NCI-H1105 (cell line): Measurements from ENCODE around the gene OSBPL5.
"Not testable (repeated sequence)": the region's sequence is repeated elsewhere in the genome, so short reads cannot be mapped to it uniquely, and the experiment has no call there.

Experiments used
- DNase-seq: peaks from one replicate; lab custom pipeline; 2025; lab: John Stamatoyannopoulos, UW

The OSBPL5 gene

DNA sequence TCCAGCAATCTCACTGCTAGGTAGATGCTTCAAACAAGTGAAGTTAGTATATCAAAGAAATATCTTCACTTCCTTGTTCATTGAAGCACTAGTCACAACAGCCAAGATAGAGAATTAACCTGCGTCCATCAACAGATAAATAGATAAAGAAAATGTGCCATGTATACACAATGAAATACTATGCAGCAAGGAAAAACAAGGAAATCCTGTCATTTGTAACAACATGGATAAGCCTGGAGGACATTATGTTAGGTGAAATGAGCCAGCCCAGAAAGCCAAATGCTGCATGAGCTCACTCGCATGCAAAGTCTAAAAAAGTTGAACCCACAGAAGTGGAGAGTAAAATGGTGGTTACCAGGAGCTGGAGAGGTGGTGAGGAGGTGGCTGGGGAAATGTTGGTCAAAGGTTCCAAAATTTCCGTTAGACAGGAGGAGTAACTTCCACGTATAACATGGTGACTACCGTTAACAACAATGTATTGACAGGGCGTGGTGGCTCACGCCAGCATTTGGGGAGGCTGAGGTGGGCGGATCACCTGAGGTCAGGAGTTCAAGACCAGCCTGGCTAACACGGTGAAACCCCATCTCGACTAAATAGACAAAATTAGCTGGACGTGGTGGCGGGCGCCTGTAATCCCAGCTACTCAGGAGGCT is 84.3 kb downstream of the OSBPL5 start:
- DNase-seq = no peak

DNA sequence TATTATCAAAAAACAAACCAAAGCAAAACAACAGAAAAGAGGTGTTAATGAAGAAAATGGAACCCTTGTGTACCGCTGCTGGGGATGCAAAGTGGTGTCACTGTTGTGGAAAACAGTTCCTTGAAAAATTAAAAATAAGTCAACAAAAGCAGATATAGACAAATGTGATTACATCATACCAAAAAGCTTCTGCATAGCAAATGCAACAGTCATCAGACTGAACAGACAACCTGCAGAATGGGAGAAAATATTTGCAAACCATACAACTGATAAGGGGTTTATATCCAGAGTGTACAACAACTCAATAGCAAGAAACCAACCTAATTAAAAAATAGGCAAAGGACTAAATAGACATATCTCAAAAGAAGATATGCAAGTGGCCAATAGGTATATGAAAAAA is 85.0 kb downstream of the OSBPL5 start:
- DNase-seq = no peak

DNA sequence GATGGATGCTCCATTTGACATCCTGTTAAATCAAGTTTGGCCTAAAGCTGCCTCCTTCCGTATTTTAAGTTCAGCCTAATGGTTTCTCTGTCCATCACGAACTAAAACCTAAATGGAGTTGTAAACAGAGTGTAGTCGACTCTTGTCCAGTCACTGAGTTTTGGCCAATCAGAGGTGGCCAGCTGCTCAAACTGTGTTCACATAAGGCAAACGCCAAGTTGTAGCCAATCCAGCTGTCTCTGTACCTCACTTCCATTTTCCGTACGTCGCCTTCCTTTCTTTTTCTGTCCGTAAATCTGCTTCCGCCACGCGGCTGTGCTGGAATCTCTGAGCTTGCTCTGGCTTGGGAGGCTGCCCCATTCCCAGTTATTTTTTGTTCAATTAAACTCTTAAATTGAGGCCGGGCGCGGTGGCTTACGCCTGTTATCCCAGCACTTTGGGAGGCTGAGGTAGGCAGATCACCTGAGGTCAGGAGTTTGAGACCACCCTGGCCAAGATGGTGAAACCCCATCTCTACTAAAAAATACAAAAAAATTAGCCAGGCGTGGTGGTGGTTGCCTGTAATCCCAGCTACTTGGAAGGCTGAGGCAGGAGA is 87.2 kb downstream of the OSBPL5 start:
- DNase-seq = no peak

DNA sequence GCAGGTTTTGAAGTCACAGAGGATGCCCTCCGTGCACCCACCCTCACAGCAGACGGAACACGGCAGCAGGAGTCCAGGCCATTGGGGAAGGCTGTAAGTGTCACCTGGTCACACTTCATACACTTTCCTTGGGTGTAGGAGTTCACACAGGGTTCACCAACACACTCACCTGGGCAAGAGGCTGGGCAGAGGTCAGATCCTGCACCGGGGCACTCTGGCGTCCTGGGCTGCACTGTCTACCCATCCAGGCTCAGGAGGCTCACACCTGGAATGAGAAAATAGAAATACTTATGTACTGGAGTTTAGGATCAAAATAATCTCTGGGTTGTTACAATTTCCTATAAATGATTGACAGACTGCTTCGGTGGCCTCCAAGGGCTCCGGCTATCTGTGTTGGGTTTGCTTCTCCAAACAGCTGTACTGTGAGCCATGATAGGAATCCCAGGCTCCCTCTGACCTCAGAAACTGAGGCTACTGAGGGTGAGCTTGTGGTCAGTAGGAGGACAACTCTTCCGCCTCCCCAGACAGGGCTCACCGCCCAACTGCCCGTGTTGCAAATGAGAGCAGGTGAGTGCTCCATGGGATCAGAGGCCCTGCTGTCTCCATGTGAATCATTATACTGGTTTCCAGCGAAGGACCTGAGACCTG is 87.8 kb downstream of the OSBPL5 start:
- no peak for DNase-seq

DNA sequence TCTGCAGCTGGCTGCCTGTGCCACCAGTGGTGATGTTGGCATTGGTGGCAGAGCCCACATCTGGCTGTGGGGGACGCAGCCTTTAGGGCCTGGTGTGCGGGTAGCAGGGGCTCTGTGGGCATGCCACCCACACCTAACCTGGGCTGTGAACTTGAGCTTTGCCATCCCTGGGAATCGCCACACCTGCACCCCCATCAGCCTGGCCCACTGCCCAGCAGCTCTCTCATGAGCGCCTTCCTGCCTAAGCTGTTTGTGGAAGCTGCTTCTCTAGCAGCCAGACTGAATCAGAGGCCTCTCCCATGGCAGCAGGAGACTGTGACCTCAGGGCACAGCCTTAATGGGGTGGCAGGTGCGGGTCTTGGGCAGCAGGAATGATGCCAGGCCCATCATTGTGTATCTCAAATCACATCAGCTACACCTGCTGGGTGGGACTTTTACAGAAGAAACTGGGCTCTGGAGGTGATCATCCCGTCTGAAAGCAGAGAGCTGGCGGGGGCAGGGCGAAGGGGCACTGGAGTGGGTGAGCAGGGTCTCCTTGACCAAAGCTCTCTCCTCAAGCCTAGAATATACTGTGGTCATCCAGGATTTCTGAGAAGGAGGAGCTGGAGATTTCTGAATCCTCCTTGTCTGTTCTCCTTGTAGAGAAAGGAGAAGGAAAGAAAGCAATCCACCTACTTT is 90.1 kb downstream of the OSBPL5 start:
- peak; percentile 90 for DNase-seq

DNA sequence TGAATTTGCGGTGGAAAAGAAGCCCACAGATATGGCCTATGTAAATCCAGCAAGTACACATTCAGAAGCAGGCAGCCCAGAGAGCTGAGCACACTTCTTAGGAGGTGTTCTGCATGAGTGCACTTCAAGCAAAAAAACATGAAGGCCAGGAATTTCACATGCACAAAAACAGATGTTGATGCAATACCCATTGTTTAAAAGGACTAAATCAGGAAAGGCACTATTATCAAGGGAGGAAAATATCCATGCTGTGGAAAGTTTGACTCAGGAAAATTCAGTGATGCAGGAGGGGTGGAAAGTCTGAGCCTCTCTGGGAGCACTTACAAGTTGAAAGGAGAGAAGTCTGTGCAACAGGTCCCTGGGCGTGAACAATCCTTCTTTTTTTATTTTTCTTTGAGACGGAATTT is 92.1 kb downstream of the OSBPL5 start:
- no peak for DNase-seq

DNA sequence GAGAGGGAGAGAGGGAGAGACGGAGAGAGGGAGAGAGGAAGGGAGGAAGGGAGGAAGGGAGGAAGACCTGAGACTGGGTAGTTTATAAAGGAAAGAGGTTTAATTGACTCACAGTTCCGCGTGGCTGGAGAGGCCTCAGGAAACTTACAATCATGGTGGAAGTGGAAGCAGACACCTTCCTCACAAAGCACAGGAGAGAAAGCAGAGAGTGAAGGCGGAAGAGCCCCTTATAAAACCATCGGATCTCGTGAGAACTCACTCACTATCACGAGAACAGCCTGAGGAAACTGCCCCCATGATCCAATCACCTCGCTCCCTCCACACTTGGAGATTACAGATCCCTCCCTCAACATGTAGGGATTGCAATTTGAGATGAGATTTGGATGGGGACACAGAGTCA is 95.7 kb downstream of the OSBPL5 start:
- no peak for DNase-seq

DNA sequence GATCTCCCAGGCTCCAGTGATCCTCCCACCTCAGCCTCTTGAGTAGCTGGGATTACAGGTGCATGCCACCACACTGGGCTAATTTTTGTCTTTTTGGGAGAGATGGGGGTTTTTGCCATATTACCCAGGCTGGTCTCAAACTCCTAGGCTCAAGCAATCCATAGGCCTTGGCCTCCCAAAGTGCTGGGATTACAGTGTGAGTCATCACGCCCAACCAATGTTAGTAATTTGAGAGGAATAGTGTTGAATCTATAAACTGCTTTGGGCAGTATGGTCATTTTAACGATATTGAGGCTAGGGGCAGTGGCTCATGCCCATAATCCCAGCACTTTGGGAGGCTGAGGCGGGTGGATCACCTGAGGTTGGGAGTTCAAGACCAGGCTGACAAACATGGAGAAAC is 98.8 kb downstream of the OSBPL5 start:
- DNase-seq = not testable (repeated sequence)

DNA sequence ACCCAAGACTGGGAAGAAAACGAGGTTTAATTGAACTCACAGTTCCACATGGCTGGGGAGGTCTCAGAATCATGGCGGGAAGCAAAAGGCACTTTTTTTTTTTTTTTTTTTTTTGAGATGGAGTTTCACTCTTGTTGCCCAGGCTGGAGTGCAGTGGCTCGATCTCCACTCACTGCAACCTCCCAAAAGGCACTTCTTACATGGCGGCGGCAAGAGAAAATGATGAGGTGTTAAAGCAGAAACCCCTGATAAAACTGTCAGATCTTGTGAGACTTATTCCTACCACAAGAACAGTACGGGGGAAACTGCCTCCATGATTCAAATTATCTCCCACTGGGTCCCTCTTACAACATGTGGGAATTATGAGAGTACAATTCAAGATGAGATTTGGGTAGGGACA is 100.4 kb downstream of the OSBPL5 start:
- not testable (repeated sequence) for DNase-seq

DNA sequence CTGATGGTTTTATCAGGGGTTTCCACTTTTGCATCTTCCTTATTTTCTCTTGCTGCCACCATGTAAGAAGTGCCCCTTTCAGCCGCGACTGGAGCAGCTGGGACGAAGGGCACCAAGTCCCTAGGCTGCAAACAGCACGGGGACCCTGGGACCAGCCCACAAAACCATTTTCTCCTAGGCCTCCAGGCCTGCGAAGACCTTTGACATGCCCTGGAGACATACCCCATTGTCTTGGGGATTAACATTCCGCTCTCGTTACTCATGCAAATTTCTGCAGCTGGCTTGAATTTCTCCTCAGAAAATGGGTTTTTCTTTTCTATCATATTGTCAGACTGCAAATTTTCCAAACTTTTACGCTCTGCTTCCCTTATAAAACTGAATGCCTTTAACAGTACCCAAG is 101.2 kb downstream of the OSBPL5 start:
- DNase-seq = not testable (repeated sequence)

DNA sequence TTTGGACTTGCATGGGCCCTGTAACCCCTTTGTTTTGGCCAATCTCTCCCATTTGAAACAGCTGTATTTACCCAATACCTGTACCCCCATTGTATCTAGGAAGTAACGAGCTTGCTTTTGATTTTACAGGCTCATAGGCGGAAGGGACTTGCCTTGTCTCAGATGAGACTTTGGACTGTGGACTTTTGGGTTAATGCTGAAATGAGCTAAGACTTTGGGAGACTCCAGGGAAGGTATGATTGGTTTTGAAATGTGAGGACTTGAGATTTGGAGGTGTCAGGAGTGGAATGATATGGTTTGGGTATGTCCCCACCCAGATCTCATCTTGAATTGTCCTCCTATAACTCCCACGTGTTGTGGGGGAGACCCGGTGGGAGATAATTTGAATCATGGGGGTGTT is 101.7 kb downstream of the OSBPL5 start:
- DNase-seq = not testable (repeated sequence)

DNA sequence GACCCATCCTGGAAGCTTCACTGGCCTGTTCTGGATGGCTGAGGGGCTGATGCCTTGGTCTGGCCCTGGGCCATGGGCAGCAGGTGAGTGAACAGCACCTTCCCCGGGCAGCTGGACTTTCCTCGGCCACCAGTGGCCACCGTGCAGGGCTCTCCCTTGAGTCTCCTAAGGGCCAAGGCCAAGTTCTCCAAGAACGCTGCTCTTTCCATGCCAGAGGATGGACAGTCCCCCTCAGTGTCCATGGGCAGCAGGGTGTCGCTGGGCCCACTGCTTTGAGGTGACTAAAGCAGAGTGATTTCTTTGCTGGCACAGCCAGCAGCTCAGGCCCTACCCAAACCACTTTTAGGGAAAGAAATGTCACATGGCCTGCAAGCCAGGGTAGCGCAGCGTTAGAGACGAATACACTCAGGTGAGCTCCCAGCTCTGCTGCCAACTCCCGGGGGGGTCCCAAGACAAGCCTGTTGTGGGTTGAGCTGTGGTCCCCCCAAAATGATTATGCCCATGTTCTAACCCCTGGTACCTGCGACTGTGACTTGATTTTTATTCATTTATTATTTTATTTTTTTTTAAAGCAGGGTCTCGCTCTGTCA is 104.6 kb downstream of the OSBPL5 start:
- DNase-seq = no peak

DNA sequence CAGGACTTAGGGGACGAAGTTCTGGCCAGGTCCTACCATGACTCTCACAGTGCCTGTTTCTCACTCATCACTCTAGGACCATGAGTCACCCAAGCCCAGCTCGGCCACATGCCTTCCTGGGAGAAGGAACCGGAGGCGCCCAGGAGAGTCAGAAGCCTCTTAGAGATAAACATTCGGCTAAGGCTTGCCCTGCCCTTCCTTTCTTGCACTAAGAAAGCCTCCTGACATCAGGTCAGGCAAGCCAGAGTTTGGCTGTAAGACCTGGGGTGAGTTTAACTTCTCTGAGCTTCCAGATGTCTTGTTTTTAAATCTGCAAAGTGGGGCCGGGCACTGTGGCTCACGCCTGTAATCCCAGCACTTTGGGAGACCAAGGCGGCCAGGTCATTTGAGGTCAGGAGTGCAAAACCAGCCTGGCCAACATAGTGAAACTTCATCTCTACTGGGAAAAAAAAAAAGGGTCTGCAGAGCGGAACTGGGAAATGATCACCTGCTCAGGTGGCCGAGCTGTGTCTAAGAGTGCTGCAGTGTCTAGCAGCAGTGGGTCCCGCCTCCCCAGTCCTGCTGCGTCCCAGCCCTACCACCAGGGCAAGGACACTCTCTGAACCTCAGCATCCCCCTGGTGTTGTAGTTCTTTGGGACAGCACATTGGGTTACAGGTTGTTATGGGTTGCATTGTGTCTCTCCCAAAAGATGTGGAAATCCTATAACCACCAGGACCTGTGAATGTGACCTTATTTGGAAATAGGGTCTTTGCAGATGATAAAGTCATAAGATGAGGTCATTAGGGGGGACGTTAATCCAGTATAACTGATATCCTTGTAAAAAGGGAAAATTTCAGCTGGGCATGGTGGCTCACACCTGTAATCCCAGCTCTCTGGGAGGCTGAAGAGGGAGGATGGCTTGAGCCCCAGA is 106.1 kb downstream of the OSBPL5 start:
- DNase-seq = no peak

DNA sequence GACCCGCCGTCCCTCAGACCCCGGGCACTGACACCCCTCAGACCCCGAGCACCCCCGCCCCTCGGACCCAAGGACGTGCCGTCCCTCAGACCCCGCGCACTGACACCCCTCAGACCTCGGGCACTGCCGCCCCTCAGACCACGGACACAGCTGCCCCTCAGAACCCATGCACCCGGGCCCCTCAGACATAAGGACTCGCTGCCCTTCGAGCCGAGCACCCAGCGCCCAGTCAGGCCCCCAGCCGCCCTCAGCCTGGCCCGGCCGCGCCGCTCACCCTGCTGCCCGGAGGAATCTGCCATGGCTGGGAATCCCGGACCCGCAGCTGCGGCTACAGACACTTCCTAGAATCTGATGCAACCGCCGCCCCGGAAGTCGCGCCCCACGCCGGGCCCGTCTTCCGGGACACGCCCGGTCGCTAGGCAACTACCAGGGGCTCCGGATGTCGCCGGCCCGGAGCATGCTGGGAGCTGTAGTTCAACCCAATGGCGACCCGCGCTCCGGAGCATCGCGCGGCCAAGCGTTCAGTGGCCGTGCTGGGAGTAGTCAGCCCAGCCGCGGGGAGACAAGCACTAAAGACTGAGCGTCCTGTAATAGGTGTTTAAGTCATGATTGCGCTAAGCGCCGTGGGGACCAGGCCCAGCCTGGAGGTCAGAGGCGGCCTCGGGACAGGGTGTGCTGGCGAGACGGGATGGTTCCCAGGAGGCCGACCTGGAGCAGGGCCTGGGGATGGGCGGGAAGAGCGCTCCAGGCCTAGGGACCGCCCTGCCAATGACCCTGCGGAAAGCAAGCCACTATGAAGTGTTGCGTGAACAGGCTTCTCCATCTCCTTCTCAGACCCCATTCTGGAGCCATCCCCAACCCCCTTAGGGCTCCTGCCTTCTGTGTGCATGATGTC is 107.8 kb downstream of the OSBPL5 start, which contains the start of gene CARS1:
TSS of gene CARS1 (minus strand) at position 355 of the 895 bp plus-strand sequence. CDS start at position 299, 56 bp downstream.
- DNase-seq = peak; percentile 92

DNA sequence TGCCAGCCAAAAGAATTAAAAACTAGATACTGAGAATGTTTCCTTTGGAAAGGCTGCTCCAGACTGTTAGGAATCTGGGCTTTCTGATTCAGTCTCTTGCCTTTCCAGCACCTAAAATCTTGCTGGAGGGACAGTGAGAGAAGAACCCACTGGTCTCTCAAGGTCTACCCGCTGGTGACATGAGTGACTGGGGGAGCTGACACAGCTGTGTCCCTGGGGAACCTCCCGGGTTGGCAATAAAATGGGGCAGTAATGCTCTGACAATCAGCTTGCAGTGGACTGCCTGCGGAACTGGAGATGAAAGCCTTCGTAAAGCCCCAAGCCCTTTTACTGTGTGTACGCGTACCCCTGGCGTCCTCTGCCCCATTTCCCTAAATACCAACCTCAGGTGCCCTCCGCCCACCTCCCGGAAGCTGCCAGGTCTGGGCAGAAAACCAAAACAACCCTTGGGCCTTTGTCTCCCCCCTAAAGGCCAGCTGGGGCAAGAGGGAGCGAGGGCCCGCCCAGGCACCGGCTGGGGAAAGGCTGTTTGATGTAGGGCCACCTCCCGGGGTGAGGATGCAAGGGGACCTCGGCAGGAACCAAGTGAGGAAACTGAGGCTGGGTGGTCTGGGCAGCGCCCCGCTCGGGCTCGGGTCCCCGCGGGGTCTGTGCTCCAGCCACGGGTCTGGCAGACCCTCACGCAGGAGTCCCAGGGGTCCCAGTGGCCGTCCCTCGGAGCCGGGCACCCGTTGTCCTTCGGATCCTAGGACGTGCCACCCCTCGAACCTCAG is 108.6 kb downstream of the OSBPL5 start:
- peak; percentile 29 for DNase-seq

DNA sequence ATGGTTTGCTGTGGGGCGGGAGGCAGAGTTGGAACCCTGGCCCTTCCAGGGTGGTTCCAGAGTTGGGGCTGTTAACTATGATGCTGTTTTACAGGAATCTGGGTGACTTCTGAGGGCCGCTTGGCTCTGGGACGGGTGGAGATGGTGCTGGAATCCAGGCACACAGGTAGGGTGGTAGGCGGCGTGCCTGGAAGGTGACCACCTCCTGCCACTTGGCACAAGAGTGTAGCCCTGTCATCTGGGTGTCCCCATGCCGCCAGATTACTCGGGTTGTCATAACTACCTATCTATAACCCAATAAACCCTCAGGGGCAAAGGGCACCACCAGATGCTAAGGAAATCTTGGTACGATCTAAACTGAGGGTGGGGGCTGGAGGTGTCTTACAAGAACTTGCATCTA is 109.2 kb downstream of the OSBPL5 start:
- DNase-seq = no peak

DNA sequence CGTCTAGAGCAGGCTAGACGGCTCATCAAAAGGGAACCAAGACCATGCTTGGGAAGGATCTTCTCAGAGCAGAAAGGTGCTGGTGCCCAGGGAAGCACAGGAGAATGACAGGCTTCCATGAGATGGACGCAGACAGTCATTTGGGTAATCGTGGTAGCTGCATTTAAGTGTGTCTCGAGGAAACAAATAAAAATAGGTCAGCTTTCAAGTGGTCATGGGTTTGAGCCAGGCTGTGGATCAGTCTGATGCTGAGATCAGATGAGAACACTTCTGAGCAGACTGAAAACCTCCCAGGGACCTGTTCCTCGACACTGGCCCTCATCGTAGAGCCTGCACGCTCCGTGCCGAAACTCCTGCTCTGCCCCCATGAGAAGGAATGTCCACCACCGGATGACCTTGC is 112.5 kb downstream of the OSBPL5 start:
- peak; percentile 45 for DNase-seq

DNA sequence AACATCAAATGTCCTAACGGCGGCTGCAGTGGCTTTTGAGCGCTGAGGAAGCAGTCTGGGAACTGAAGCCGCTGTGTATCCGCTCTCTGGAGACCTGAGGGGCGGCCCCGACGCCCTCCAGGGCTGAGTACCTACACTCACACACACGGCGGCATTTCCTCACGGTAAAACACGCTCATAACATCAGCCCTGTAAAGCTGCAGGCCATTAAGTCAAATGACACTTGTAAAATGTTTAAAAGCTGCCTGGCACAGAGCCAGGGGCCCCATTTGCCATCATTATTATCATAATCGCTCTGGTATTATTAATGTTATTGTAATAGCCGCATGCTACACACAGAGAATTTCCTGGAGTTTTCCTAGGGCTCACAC is 113.0 kb downstream of the OSBPL5 start:
- DNase-seq = peak; percentile 95
